B cell (primary cell): ENCODE results near the gene DNPH1. TPM values are rescaled to one million over a fixed set of nuclear protein-coding genes. Genes with fewer than 3 reads are reported as not detected.

Source experiments
- ATAC-seq: fragments of 200-7000 bp; cut with Tn5 transposase; one replicate; pipeline ENCODE4 v1.10.0; 2021; ENCODE audit warnings: low read depth, mild to moderate bottlenecking, moderate number of reproducible peaks, moderate library complexity
- CTCF ChIA-PET: fragments of 350-600 bp; sonication (Branson Sonifier 250); formaldehyde crosslinking; loops from one replicate; lab custom pipeline; 2021; ENCODE audit warnings: antibody characterized with exemption, inconsistent platforms; lab: Charles Lee
- POLR2A ChIA-PET: fragments of 350-600 bp; sonication (Branson Sonifier 250); formaldehyde crosslinking; loops from one replicate; lab custom pipeline; 2021; ENCODE audit warnings: antibody characterized with exemption; lab: Charles Lee
- DNase-seq: peaks from one replicate; pipeline ENCODE4 v3.0.0; 2013
- H2AFZ ChIP-seq: 2 replicates; pipeline ENCODE4 v1.6.1; 2012; ENCODE audit warnings: mild to moderate bottlenecking, low read depth, low read length; ENCODE audit not compliant: insufficient read depth, poor library complexity, severe bottlenecking
- H3K27ac ChIP-seq, 2 donors: 1 replicate in 1 of 2; 2 replicates in 1 of 2; pipeline ENCODE4 v1.5.1; 2012 to 2013; ENCODE audit warnings: low read length in 2 of 2, mild to moderate bottlenecking in 2 of 2, moderate library complexity in 1 of 2
- H3K27me3 ChIP-seq, 4 experiments: fragments of 200-600 bp in 1 of 4; sonication (generic) in 1 of 4; replicated peaks in 1 of 4; 1 replicate in 2 of 4; 2 replicates in 2 of 4; pipeline versions ENCODE4 v1.6.1 to v1.7.0; 2013 to 2016; ENCODE audit warnings: low read length in 3 of 4, mild to moderate bottlenecking in 2 of 4, mixed read lengths in 1 of 4, moderate library complexity in 1 of 4; ENCODE audit not compliant: insufficient read depth in 4 of 4, control insufficient read depth in 3 of 4; ENCODE audit errors: control extremely low read depth in 1 of 4
- H3K36me3 ChIP-seq, 2 experiments: replicated peaks in 1 of 2; 1 replicate in 1 of 2; 2 replicates in 1 of 2; pipeline versions ENCODE4 v1.6.1 to v1.7.1; 2013; ENCODE audit warnings: low read length in 1 of 2; ENCODE audit not compliant: insufficient read depth in 2 of 2, control insufficient read depth in 1 of 2; ENCODE audit errors: control extremely low read depth in 1 of 2, extremely low read depth in 1 of 2
- H3K4me1 ChIP-seq, 2 donors: fragments of 200-600 bp in 1 of 2; sonication (generic) in 1 of 2; 1 replicate in 1 of 2; 2 replicates in 1 of 2; pipeline versions ENCODE4 v1.5.1 to v1.6.1; 2013 to 2017; ENCODE audit warnings: low read length in 2 of 2; ENCODE audit not compliant: control insufficient read depth in 2 of 2, insufficient read depth in 2 of 2
- H3K4me2 ChIP-seq: replicated peaks from 2 replicates; pipeline ENCODE3; 2012; ENCODE audit warnings: mild to moderate bottlenecking, low read depth, low read length; ENCODE audit not compliant: poor library complexity, severe bottlenecking
- H3K4me3 ChIP-seq, 5 experiments: fragments of 200-600 bp in 1 of 5; sonication (generic) in 1 of 5; 1 replicate in 3 of 5; 2 replicates in 2 of 5; pipeline versions ENCODE4 v1.5.1 to v1.7.0; 2011 to 2016; ENCODE audit warnings: low read length in 4 of 5, mild to moderate bottlenecking in 4 of 5, low read depth in 2 of 5, control low read depth in 1 of 5, moderate library complexity in 1 of 5; ENCODE audit not compliant: insufficient read depth in 1 of 5; ENCODE audit errors: control extremely low read depth in 1 of 5, extremely low read depth in 1 of 5
- H3K79me2 ChIP-seq: fragments of 200-600 bp; sonication (generic); one replicate; pipeline ENCODE4 v1.6.0; 2016; ENCODE audit warnings: low read length; ENCODE audit not compliant: control insufficient read depth, insufficient read depth
- H3K9ac ChIP-seq: fragments of 200-600 bp; sonication (generic); 2 replicates; pipeline ENCODE4 v1.6.1; 2017; ENCODE audit warnings: mild to moderate bottlenecking, low read length, moderate library complexity
- H3K9me3 ChIP-seq, 3 donors: one replicate each; pipeline versions ENCODE4 v1.6.1 to v1.7.1; 2013; ENCODE audit warnings: low read length in 2 of 3; ENCODE audit not compliant: control insufficient read depth in 2 of 3, insufficient read depth in 1 of 3; ENCODE audit errors: control extremely low read depth in 1 of 3
- H4K20me1 ChIP-seq: 2 replicates; pipeline ENCODE4 v1.6.0; 2012; ENCODE audit warnings: mild to moderate bottlenecking, low read length; ENCODE audit not compliant: insufficient read depth, control insufficient read depth, poor library complexity, severe bottlenecking
- H3K27ac Mint-ChIP-seq: one replicate; pipeline ENCODE4 v1.8.0; 2021; ENCODE audit warnings: mixed read lengths
- H3K27me3 Mint-ChIP-seq: one replicate; pipeline ENCODE4 v1.8.0; 2021; ENCODE audit warnings: mixed read lengths
- H3K4me1 Mint-ChIP-seq: one replicate; pipeline ENCODE4 v1.8.0; 2021; ENCODE audit warnings: mixed read lengths
- H3K4me3 Mint-ChIP-seq: one replicate; pipeline ENCODE4 v1.8.0; 2021; ENCODE audit warnings: mixed read lengths
- H3K9me3 Mint-ChIP-seq: one replicate; pipeline ENCODE4 v1.8.0; 2022; ENCODE audit warnings: mixed read lengths; ENCODE audit not compliant: insufficient read depth
- CTCF ChIP-seq: fragments of 200-600 bp; IDR thresholded peaks from one replicate; pipeline ENCODE4 v1.8.0; 2022; ENCODE audit warnings: antibody characterized with exemption, mild to moderate bottlenecking
- EZH2 ChIP-seq: IDR thresholded peaks from 2 replicates; pipeline ENCODE4 v1.6.1; 2012; ENCODE audit warnings: borderline replicate concordance, low read depth, mild to moderate bottlenecking, moderate library complexity, low read length; ENCODE audit not compliant: insufficient read depth, poor library complexity, severe bottlenecking
- WGBS: methylation state at CpG from one replicate; pipeline ENCODE4 v1.1.5; 2013; ENCODE audit warnings: missing lambda C conversion rate; ENCODE audit not compliant: insufficient coverage; 5-methylcytosine and 5-hydroxymethylcytosine counted together
- intact Hi-C: fragments of 100-400 bp; cut with micrococcal nuclease; formaldehyde crosslinking; loops from one replicate; pipeline ENCODE4 v1.10.0; 2022
- polyA plus RNA-seq: library from polyadenylated mRNA; depleted of rRNA; stranded (reverse); fragments of >200 nt; gene quantifications from 2 replicates; pipeline ENCODE4 v1.2.3, GENCODE V29; 2012
- total RNA-seq, 2 donors: library from RNA; stranded (reverse); fragments of 120-200 nt in 1 of 2; gene quantifications; 1 replicate in 1 of 2; 2 replicates in 1 of 2; pipeline versions ENCODE4 v1.2.3 to v1.2.4, GENCODE V29; 2013 to 2022

Gene DNPH1
- total and polyA plus RNA-seq, 2 donors (not counting 1 experiment from before 2014, with no cell fraction given) = 29.0 to 52.8 TPM

DNA sequence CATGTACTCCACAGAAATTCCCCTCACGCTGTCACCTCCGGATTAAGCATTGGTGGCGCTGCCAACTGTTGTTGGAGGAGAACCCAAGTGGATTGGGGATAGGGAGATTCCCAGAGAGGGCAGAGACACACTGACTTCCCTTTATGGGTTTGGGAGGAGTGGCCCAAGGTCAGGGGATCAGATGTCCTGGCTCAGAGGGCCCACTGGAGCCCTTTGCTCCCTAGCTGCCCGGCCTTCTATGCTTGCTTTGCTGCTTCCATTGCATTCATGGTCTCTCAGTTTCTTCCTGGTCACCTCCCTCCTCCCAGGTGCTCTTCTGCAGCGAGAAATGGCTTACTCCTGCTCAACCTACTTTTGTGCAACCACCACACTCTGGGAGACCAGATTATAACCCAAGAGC is 32.9 kb downstream of the DNPH1 start:
- ATAC-seq (no peak), DNase-seq (no peak)
- no peaks in the 10 kb centered on the region for H3K9me3 ChIP-seq
- Mint-ChIP-seq H3K27me3 (no peaks in the 10 kb centered on the region), H3K27ac (no peak overlapping the region), H3K9me3 (no peaks in the 10 kb centered on the region), H3K4me1 (no peaks in the 10 kb centered on the region), H3K4me3 (no peak overlapping the region)
- TF ChIP-seq CTCF (no peak), EZH2 (no peak)
- H3K79me2 ChIP-seq = peaks cover 11% of the 10 kb centered on the region
- CTCF ChIA-PET = interaction anchor here (1.3 kb wide), 1 partner anchor 310 kb away, joined by 4 read pairs; no protein-coding TSS in a partner anchor
- H4K20me1 ChIP-seq = no peaks in the 10 kb centered on the region
- no peak overlapping the region for H3K4me3 ChIP-seq
- WGBS = 100% methylated on average over 3 of the region's 5 CpGs
- intact Hi-C loops = no loop called here
- H3K27me3 ChIP-seq = no peaks in the 10 kb centered on the region
- H3K4me2 ChIP-seq = no peak overlapping the region
- no peak overlapping the region for H3K27ac ChIP-seq
- H2AFZ ChIP-seq = no peak overlapping the region
- H3K4me1 ChIP-seq = no peaks in the 10 kb centered on the region
- POLR2A ChIA-PET = no interaction called here
- peaks cover 0 to 63% of the 10 kb centered on the region in 2 experiments for H3K36me3 ChIP-seq
- H3K9ac ChIP-seq = no peak overlapping the region

- H3K27me3 ChIP-seq = no peaks in the 10 kb centered on the region
- no peak overlapping the region for H3K27ac Mint-ChIP-seq
- no peaks in the 10 kb centered on the region for H3K9me3 ChIP-seq
- CTCF ChIA-PET = no interaction called here
- H3K4me2 ChIP-seq = no peak overlapping the region
- H3K27me3 Mint-ChIP-seq = no peaks in the 10 kb centered on the region
- H3K4me3 Mint-ChIP-seq = no peak overlapping the region
- H3K4me1 ChIP-seq = no peaks in the 10 kb centered on the region
- no peak for TF ChIP-seq CTCF
- no peak for TF ChIP-seq EZH2
- H3K79me2 ChIP-seq = peaks cover 11% of the 10 kb centered on the region
- POLR2A ChIA-PET = no interaction called here
- H4K20me1 ChIP-seq = no peaks in the 10 kb centered on the region
- ATAC-seq = no peak
- H3K9ac ChIP-seq = no peak overlapping the region
- H3K9me3 Mint-ChIP-seq = no peaks in the 10 kb centered on the region
- H3K27ac ChIP-seq = no peak overlapping the region
- peaks cover 3% of the 10 kb centered on the region for H3K4me1 Mint-ChIP-seq
- H3K4me3 ChIP-seq = no peak overlapping the region
- 100% methylated on average over 5 of the region's 5 CpGs for WGBS
- no peak for DNase-seq
- H2AFZ ChIP-seq = no peak overlapping the region
- H3K36me3 ChIP-seq = peaks cover 0 to 53% of the 10 kb centered on the region in 2 experiments
- intact Hi-C loops = no loop called here
These were observed 35.4 kb downstream of the DNPH1 start for GRCh38 chr6:43193929-43194328.
